HepG2 (cell line): ENCODE measurements around the gene PRR19. TPM values are rescaled to one million over a fixed set of nuclear protein-coding genes. Genes with fewer than 3 reads are reported as not detected.
A peak's percentile ranks its signal among the peaks of the same experiment; 100 is the strongest.

ENCODE experiments used
- ATAC-seq: fragments of 200-7000 bp; cut with Tn5 transposase; 3 replicates; pipeline ENCODE4 v1.9.1; 2020; ENCODE audit warnings: mild to moderate bottlenecking, moderate library complexity
- BruUV-seq: library from RNA; stranded (reverse); fragments of 400-500 nt; replicated peaks from 2 replicates; lab custom pipeline; 2021; lab: Mats Ljungman, UMichigan
- CTCF ChIA-PET: fragments of 300-600 bp; formaldehyde crosslinking; extraction: SDS; loops from one replicate; lab custom pipeline; 2021; ENCODE audit warnings: low total read pairs, inconsistent platforms, low intra/inter-chr PET ratio; lab: Yijun Ruan, JAX
- POLR2A ChIA-PET: fragments of 350-600 bp; sonication (Branson Sonifier 250); formaldehyde crosslinking; loops from one replicate; lab custom pipeline; 2020; ENCODE audit warnings: antibody characterized with exemption, inconsistent platforms; lab: Yijun Ruan, JAX
- DNase-seq: peaks from one replicate; pipeline ENCODE4 v3.0.0-alpha.2; 2015; ENCODE audit warnings: low spot score
- FAIRE-seq: peaks from 3 replicates; lab custom pipeline; 2011; peaks lifted over from hg19 to GRCh38; lab: Jason Lieb, UNC
- H2AFZ ChIP-seq: one replicate; pipeline ENCODE4 v1.6.1; 2011; ENCODE audit warnings: low read length, inconsistent platforms
- H3K27ac ChIP-seq: fragments of 300-600 bp; 3 replicates; pipeline ENCODE4 v1.8.0; 2011; ENCODE audit warnings: mixed run types, mild to moderate bottlenecking, mixed read lengths, low read length, inconsistent platforms; ENCODE audit not compliant: insufficient read depth; ENCODE audit errors: extremely low read length
- H3K27me3 ChIP-seq, 2 experiments: fragments of 200-600 bp in 1 of 2; 2 replicates in 1 of 2; 3 replicates in 1 of 2; pipeline versions ENCODE4 v1.6.0 to v1.8.0; 2011; ENCODE audit warnings: low read length in 2 of 2, mild to moderate bottlenecking in 2 of 2, moderate library complexity in 2 of 2, inconsistent platforms in 1 of 2; ENCODE audit not compliant: insufficient read depth in 2 of 2, control insufficient read depth in 1 of 2
- H3K36me3 ChIP-seq, 2 experiments: fragments of 200-600 bp in 1 of 2; replicated peaks in 1 of 2; 2 replicates in 1 of 2; 3 replicates in 1 of 2; pipeline versions ENCODE4 v1.5.1 to v1.8.0; 2011; ENCODE audit warnings: low read length in 2 of 2, inconsistent platforms in 1 of 2; ENCODE audit not compliant: insufficient read depth in 2 of 2, control insufficient read depth in 1 of 2
- H3K4me1 ChIP-seq: 2 replicates; pipeline ENCODE4 v1.5.1; 2012; ENCODE audit warnings: low read length, inconsistent platforms; ENCODE audit not compliant: insufficient read depth
- H3K4me2 ChIP-seq: 2 replicates; pipeline ENCODE4 v1.6.0; 2011; ENCODE audit warnings: low read depth, low read length, inconsistent platforms
- H3K4me3 ChIP-seq, 3 experiments: fragments of 200-600 bp in 1 of 3; sonication (generic), shearing (Covaris generic) in 1 of 3; replicated peaks in 1 of 3; 2 replicates each; pipeline ENCODE4 v1.5.1; 2011 to 2016; ENCODE audit warnings: low read length in 3 of 3, inconsistent platforms in 2 of 3, low read depth in 2 of 3, mild to moderate bottlenecking in 2 of 3, control low read depth in 1 of 3, mixed read lengths in 1 of 3; ENCODE audit not compliant: insufficient read depth in 1 of 3
- H3K79me2 ChIP-seq: one replicate; pipeline ENCODE4 v1.6.1; 2011; ENCODE audit warnings: low read length, inconsistent platforms; ENCODE audit not compliant: insufficient read depth
- H3K9ac ChIP-seq: 2 replicates; pipeline ENCODE4 v1.6.0; 2011; ENCODE audit warnings: mild to moderate bottlenecking, low read depth, low read length, inconsistent platforms; ENCODE audit not compliant: insufficient read depth
- H3K9me3 ChIP-seq: 2 replicates; pipeline ENCODE4 v1.5.1; 2012; ENCODE audit warnings: mild to moderate bottlenecking, low read length
- H4K20me1 ChIP-seq: 2 replicates; pipeline ENCODE4 v1.6.0; 2011; ENCODE audit warnings: inconsistent platforms, mild to moderate bottlenecking, low read length, moderate library complexity; ENCODE audit not compliant: insufficient read depth
- BCLAF1 ChIP-seq: fragments of 450-650 bp; IDR thresholded peaks from 2 replicates; pipeline ENCODE4 v1.6.1; 2017; ENCODE audit warnings: mild to moderate bottlenecking
- CENPX ChIP-seq: sonication (generic); formaldehyde crosslinking; IDR thresholded peaks from 2 replicates; pipeline ENCODE4 v1.9.0; 2021; ENCODE audit warnings: mild to moderate bottlenecking, missing genetic modification reagents, moderate library complexity
- ELK4 ChIP-seq: sonication (generic); formaldehyde crosslinking; IDR thresholded peaks from 2 replicates; pipeline ENCODE4 v1.9.0; 2021; ENCODE audit warnings: missing genetic modification reagents, borderline replicate concordance
- KDM4B ChIP-seq: sonication (generic); formaldehyde crosslinking; IDR thresholded peaks from 2 replicates; pipeline ENCODE4 v1.4.0; 2020; ENCODE audit warnings: missing genetic modification reagents
- KMT2B ChIP-seq: IDR thresholded peaks from 2 replicates; pipeline ENCODE4 v1.6.1; 2016; ENCODE audit warnings: missing genetic modification reagents, missing compliant biosample characterization
- NPAS2 ChIP-seq: sonication (generic); formaldehyde crosslinking; IDR thresholded peaks from 2 replicates; pipeline ENCODE4 v1.8.0; 2022; ENCODE audit warnings: mild to moderate bottlenecking, missing genetic modification reagents, borderline replicate concordance
- RBFOX2 ChIP-seq: fragments of 200-400 bp; formaldehyde crosslinking; IDR thresholded peaks from 2 replicates; pipeline ENCODE4 v1.6.1; 2017; ENCODE audit warnings: low read depth, mild to moderate bottlenecking, low read length
- SKI ChIP-seq: fragments of 450-650 bp; IDR thresholded peaks from one replicate; pipeline ENCODE4 v1.6.1; 2018; ENCODE audit warnings: mild to moderate bottlenecking; ENCODE audit not compliant: partially characterized antibody
- ZBTB49 ChIP-seq: sonication (generic); formaldehyde crosslinking; IDR thresholded peaks from 2 replicates; pipeline ENCODE4 v1.4.0; 2020; ENCODE audit warnings: missing genetic modification reagents, borderline replicate concordance
- ZC3H13 ChIP-seq: sonication (generic); formaldehyde crosslinking; IDR thresholded peaks from 2 replicates; pipeline ENCODE4 v1.8.1; 2023; ENCODE audit warnings: mild to moderate bottlenecking, missing genetic modification reagents, moderate library complexity
- WGBS: methylation state at CpG from one replicate; pipeline ENCODE4 v1.1.6; 2017; ENCODE audit warnings: low lambda C conversion rate; 5-methylcytosine and 5-hydroxymethylcytosine counted together
- in situ Hi-C: cut with HindIII; loops from 2 replicates; pipeline ENCODE4 v1.10.0; 2017; ENCODE audit warnings: low pct_unique_long_range_greater_than_20kb; ENCODE audit not compliant: extremely low pct_ligation_motif_present
- intact Hi-C: fragments of 100-400 bp; cut with micrococcal nuclease; formaldehyde crosslinking; loops from one replicate; pipeline ENCODE4 v1.10.0; 2022; ENCODE audit not compliant: unreplicated experiment
- polyA plus RNA-seq, 8 experiments: library from polyadenylated mRNA; depleted of rRNA in 3 of 8; stranded (reverse) in 7 of 8; unstranded in 1 of 8; fragments of >200 nt; fragmentation: Illumina TruSeq in 4 of 8; extraction: Trizol in 4 of 8; gene quantifications; 2 replicates each; pipeline versions ENCODE4 v1.2.1 to v1.2.3, GENCODE V29; 2011 to 2016; ENCODE audit warnings: low read depth in 4 of 8, missing spikeins in 1 of 8, mixed read lengths in 1 of 8; ENCODE audit not compliant: insufficient read depth in 1 of 8
- total RNA-seq, 5 experiments: library from RNA; depleted of rRNA; stranded (reverse); fragments of >200 nt; fragmentation: Illumina TruSeq; extraction: Trizol; gene quantifications; 2 replicates each; pipeline ENCODE4 v1.2.3, GENCODE V29; 2016; ENCODE audit warnings: low read depth in 1 of 5

PRR19 gene
- total and polyA plus RNA-seq, 2 of the 13 experiments (the other 11 are each of a cell fraction or from before 2014, with no cell fraction given) = 0.21 to 0.33 TPM

GRCh38 chr19:42274065-42274682 lies 27.8 kb upstream of the PRR19 start:
- Histone ChIP-seq H3K9ac (no peak overlapping the region), H4K20me1 (no peaks in the 10 kb centered on the region), H3K4me2 (no peak overlapping the region), H3K9me3 (no peaks in the 10 kb centered on the region), H2AFZ (no peak overlapping the region), H3K79me2 (peaks cover 19% of the 10 kb centered on the region), H3K27me3 (no peaks in the 10 kb centered on the region; a peak in 1 of 5 replicates)
- no TSS peak for BruUV-seq
- POLR2A ChIA-PET = interaction anchor here (1.6 kb wide), 1 partner anchor 28 kb away, joined by 4 read pairs; no protein-coding TSS in a partner anchor
- DNase-seq (no peak), ATAC-seq (no peak), FAIRE-seq (no peak)
- WGBS = 97% methylated on average over 16 of the region's 22 CpGs
- TF ChIP-seq RBFOX2 (0 out of 2 replicates have a peak, but pooled peaks have one; percentile 39), ZC3H13 (CRISPR knock-in tag) (peak; percentile 69; the same call in 1 of the 2 replicates), BCLAF1 (no peak)
- TF ChIP-seq, all 625 proteins: peak for 2
- Histone ChIP-seq H3K27ac (no peak overlapping the region), H3K4me3 (no peak overlapping the region), H3K36me3 (peaks cover 5 to 21% of the 10 kb centered on the region in 2 experiments; a peak in 4 of 5 replicates), H3K4me1 (peaks cover 41% of the 10 kb centered on the region)
- in situ Hi-C loops = no loop called here
- CTCF ChIA-PET = no interaction called here
- intact Hi-C loops = no loop called here

- Histone ChIP-seq H3K36me3 (peaks cover 5 to 21% of the 10 kb centered on the region in 2 experiments; a peak in 4 of 5 replicates), H3K27ac (no peak overlapping the region), H3K4me1 (peaks cover 43% of the 10 kb centered on the region), H3K9ac (no peak overlapping the region), H4K20me1 (no peaks in the 10 kb centered on the region), H3K4me2 (no peak overlapping the region), H3K9me3 (no peaks in the 10 kb centered on the region), H3K79me2 (peaks cover 11% of the 10 kb centered on the region), H3K27me3 (no peaks in the 10 kb centered on the region), H2AFZ (no peak overlapping the region), H3K4me3 (no peak overlapping the region; a peak in 1 of 6 replicates)
- POLR2A ChIA-PET = interaction anchor here (1.6 kb wide), 1 partner anchor 29 kb away, joined by 4 read pairs; no protein-coding TSS in a partner anchor
- in situ Hi-C loops (no loop called here), intact Hi-C loops (no loop called here)
- FAIRE-seq = no peak
- no peak for ATAC-seq
- no peak for DNase-seq
- CTCF ChIA-PET = no interaction called here
- no TSS peak for BruUV-seq
- WGBS = 96% methylated on average over 7 of the region's 7 CpGs
- no peak for TF ChIP-seq SKI
- TF ChIP-seq NPAS2 (CRISPR knock-in tag) = no peak
- TF ChIP-seq CENPX (CRISPR knock-in tag) = no peak
- no peak for TF ChIP-seq KDM4B
- no peak for TF ChIP-seq ZBTB49 (CRISPR knock-in tag)
- no peak for TF ChIP-seq KMT2B
- TF ChIP-seq ELK4 (CRISPR knock-in tag) = no peak
These were observed 26.8 kb upstream of the PRR19 start for GRCh38 chr19:42275103-42275502.
